Neutrophil (primary cell): ENCODE data around the gene RNPEP.

Experiments
- H3K27ac ChIP-seq: fragments of 200-600 bp; sonication (generic); 2 replicates; pipeline ENCODE4 v1.5.1; 2016; ENCODE audit warnings: mild to moderate bottlenecking, moderate library complexity
- H3K27me3 ChIP-seq: fragments of 200-600 bp; sonication (generic); 2 replicates; pipeline ENCODE4 v1.6.0; 2016; ENCODE audit warnings: mild to moderate bottlenecking
- H3K36me3 ChIP-seq: fragments of 200-600 bp; sonication (generic); 2 replicates; pipeline ENCODE4 v1.5.1; 2017
- H3K4me1 ChIP-seq, 2 experiments: fragments of 200-600 bp in 1 of 2; sonication (generic) in 1 of 2; 1 replicate in 1 of 2; 2 replicates in 1 of 2; pipeline versions ENCODE4 v1.5.1 to v1.6.1; 2013 to 2016; ENCODE audit warnings: low read depth in 1 of 2, low read length in 1 of 2, mild to moderate bottlenecking in 1 of 2, moderate library complexity in 1 of 2; ENCODE audit not compliant: control insufficient read depth in 1 of 2, insufficient read depth in 1 of 2
- H3K4me3 ChIP-seq, 2 experiments: fragments of 200-600 bp in 1 of 2; sonication (generic) in 1 of 2; 1 replicate in 1 of 2; 2 replicates in 1 of 2; pipeline ENCODE4 v1.5.1; 2013 to 2016; ENCODE audit warnings: low read depth in 1 of 2, low read length in 1 of 2, mild to moderate bottlenecking in 1 of 2, moderate library complexity in 1 of 2
- H3K9me3 ChIP-seq: fragments of 200-600 bp; sonication (generic); 2 replicates; pipeline ENCODE4 v1.5.1; 2016
- TF ChIP-seq, protein P1 (sequence below): fragments of 200-600 bp; sonication (generic); IDR thresholded peaks from 2 replicates; pipeline ENCODE4 v1.5.1; 2016; ENCODE audit warnings: antibody characterized with exemption

The RNPEP gene

DNA sequence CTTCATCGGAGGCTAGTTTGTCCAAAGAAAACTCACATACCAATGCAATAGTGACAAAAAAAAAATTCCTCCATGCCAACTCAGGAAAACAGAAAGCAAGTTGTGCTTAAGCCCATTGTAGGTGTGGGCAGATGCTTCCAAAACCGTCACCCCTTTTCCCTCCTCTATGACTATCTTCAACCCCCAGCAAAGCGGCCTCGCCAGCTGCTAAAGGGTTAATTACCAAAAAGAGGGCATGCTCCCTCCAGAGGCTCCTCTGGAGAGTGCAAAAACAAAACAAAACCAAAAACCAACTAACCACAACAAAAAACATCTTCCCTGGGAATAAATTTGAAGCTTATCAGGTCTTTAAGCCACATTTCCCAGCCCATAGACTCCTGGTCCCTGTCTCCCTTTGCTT lies 37.3 kb upstream of the RNPEP start:
- Histone ChIP-seq H3K27me3 (peaks cover 61% of the 10 kb centered on the region), H3K4me1 (no peaks in the 10 kb centered on the region), H3K4me3 (no peak overlapping the region), H3K9me3 (no peaks in the 10 kb centered on the region), H3K36me3 (no peaks in the 10 kb centered on the region), H3K27ac (no peak overlapping the region)
- TF ChIP-seq, protein P1, sequence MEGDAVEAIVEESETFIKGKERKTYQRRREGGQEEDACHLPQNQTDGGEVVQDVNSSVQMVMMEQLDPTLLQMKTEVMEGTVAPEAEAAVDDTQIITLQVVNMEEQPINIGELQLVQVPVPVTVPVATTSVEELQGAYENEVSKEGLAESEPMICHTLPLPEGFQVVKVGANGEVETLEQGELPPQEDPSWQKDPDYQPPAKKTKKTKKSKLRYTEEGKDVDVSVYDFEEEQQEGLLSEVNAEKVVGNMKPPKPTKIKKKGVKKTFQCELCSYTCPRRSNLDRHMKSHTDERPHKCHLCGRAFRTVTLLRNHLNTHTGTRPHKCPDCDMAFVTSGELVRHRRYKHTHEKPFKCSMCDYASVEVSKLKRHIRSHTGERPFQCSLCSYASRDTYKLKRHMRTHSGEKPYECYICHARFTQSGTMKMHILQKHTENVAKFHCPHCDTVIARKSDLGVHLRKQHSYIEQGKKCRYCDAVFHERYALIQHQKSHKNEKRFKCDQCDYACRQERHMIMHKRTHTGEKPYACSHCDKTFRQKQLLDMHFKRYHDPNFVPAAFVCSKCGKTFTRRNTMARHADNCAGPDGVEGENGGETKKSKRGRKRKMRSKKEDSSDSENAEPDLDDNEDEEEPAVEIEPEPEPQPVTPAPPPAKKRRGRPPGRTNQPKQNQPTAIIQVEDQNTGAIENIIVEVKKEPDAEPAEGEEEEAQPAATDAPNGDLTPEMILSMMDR: no peak

DNA sequence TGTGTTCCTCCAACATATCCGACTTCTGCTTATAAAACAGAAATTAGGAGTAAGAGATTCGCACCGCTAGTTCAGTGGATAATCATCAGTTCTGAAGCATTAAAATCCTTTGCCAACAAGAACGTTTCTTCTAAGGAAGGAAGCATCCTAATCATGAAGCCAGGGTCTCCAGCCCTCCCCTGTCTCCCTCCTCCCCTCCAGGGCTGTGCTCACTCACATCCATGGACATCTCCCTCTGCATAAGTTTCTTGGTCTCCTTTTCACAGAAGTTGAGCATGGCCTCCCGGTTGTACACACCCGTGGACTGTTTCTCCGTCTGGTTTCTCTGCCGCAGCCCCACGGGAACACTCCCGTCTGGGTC lies 36.6 kb upstream of the RNPEP start:
- Histone ChIP-seq H3K9me3 (no peaks in the 10 kb centered on the region), H3K4me1 (no peaks in the 10 kb centered on the region), H3K27ac (no peak overlapping the region), H3K4me3 (no peak overlapping the region), H3K27me3 (peaks cover 61% of the 10 kb centered on the region), H3K36me3 (no peaks in the 10 kb centered on the region)
- TF ChIP-seq, protein P1: no peak

DNA sequence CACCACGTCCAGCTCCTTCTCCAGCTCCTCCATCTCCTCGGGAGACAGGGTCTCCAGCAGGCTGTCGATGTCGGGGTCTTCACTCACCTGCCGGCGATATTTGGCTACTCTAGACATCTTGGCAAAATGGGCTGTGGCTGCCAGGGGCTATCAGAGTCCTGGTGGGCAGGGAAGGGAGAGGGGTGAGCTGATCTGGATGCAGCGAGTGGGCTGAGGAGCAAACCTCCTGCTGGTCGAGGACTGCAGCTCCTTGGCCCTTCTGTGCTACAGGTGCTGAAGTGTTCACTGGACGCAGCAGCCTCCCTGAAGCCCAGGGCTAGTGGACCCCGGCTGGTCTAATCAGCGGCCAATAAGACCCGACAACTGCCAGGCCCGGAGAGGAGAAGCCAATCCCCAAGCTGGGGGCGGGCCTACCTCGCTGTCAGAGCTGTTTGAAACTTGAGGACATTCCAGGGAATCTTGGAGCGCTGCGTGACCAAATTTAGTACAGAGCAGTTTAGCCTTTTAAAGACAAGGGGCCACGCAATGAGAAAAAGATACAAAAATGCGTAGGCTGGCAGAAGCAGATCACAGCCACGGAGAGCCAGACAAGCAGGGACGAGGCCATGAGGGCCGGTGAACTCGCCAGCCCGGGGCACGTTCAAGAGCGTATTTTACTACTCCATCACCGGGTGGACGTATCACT lies 36.1 kb upstream of the RNPEP start, which contains the start of gene LMOD1:
TSS of gene LMOD1 (minus strand) at position 325 of the 685 bp plus-strand sequence. CDS start at position 117, 208 bp downstream.
- Histone ChIP-seq H3K9me3 (no peaks in the 10 kb centered on the region), H3K27ac (no peak within 1 kb of the TSS), H3K27me3 (peaks cover 61% of the 10 kb centered on the region), H3K4me3 (no peak within 1 kb of the TSS), H3K4me1 (no peaks in the 10 kb centered on the region), H3K36me3 (no peaks in the 10 kb centered on the region)
- TF ChIP-seq, protein P1: no peak

DNA sequence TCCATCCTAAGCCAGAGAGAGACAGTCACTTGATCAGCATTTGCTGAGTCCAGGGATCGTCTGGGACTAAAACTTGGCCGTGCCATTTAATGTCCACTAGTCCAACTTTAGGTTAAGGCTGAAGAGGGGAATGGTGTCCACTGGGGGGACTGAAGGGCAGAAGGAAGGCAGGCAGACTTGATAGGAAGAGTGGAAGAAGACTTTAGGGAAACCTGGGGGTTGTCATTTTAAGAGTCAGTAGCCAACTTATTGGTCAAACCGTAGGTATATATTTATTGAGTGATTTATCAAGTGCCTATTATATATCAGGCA lies 34.8 kb upstream of the RNPEP start:
- TF ChIP-seq, protein P1: no peak
- H3K4me1 ChIP-seq: no peaks in the 10 kb centered on the region
- H3K27me3 ChIP-seq: peaks cover 61% of the 10 kb centered on the region
- H3K9me3 ChIP-seq: no peaks in the 10 kb centered on the region
- H3K27ac ChIP-seq: no peak overlapping the region
- no peak overlapping the region for H3K4me3 ChIP-seq
- H3K36me3 ChIP-seq: no peaks in the 10 kb centered on the region

DNA sequence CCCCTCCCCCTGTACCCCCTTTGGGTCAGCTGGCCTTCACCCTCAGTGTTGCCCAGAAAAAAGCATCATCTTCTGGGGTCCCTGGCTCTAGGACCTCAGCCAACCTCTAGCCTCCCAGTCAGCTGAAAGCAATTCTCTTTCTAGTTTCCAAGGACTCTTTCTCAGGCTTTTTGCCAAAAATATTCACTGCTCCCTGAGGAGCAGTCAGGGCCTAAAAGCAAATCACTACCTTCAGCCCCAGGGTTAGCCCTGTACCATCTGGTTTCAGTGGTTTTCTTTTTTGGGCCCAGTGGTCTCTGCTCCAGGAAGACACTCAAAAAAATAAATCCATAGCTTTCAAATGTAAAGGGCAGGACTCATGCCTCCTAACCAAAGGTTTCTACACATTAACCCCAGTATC lies 33.0 kb upstream of the RNPEP start:
- peaks cover 52% of the 10 kb centered on the region for H3K27me3 ChIP-seq
- no peaks in the 10 kb centered on the region for H3K9me3 ChIP-seq
- TF ChIP-seq, protein P1: no peak
- no peaks in the 10 kb centered on the region for H3K36me3 ChIP-seq
- no peak overlapping the region for H3K27ac ChIP-seq
- H3K4me1 ChIP-seq: peaks cover 2% of the 10 kb centered on the region in 2 experiments
- H3K4me3 ChIP-seq: no peak overlapping the region
